GM19351 (cell line): ENCODE results near the gene SNX25.
A peak's percentile ranks its signal among the peaks of the same experiment; 100 is the strongest.

ENCODE experiments used
- ATAC-seq: cut with Tn5 transposase; IDR thresholded peaks from one replicate; pipeline ENCODE4 v1.9.1; 2021; ENCODE audit warnings: mild to moderate bottlenecking, moderate library complexity; ENCODE audit not compliant: unreplicated experiment

Gene SNX25

DNA sequence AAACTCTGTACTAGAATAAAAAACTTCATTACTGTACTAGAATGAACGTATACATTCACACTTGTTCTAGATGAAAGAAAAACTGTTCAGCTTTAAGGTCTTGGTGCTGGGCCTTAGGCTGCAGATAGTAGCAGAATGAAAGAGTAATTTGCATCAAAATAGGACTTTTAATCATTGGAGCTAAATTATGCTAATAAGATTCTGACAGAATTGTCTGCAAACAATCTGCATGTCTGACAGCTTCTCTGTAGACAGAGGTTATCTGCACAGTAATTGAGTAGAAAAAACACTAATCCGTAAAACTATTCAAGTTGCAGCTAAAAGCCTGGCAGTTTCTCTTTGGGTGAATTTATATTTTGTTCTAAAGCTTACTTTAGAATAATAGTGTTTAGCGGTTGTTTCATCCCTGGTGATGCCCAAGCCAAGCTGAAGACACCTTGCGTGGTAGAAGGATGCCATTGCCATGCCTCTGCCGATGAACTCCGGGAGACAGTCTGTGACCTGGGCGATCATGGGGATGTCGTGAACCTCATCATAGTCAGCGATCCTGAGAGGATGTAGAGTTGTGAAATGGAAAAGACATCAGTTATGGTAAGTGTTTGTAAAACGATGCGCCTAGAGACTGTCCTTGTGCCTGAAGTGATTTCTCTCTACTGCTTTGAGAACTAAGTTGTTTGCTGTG is 161.0 kb downstream of the SNX25 start:
- no peak for ATAC-seq

DNA sequence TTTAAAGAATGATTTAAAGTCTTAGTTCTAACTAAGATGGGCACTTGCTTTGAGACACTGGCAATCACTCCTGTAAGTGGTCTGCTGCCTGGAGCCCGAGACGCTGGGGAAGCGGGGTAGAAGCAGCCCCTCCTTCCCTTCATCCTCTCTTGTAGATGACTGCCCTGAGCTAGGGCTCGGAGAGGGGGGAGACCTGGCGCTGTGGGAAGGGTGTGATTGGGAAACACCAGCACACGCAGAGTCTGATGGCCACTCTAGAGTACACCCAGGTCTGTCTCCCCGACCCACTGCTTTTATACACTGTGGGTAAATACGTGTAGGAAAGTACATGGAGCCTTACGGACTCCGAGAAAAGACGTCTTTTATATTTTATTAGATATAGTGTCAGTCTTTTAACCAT is 162.3 kb downstream of the SNX25 start:
- no peak for ATAC-seq

- no peak for ATAC-seq
Observed at GRCh38 chr4:185374027-185374426, 164.6 kb downstream of the SNX25 start.

DNA sequence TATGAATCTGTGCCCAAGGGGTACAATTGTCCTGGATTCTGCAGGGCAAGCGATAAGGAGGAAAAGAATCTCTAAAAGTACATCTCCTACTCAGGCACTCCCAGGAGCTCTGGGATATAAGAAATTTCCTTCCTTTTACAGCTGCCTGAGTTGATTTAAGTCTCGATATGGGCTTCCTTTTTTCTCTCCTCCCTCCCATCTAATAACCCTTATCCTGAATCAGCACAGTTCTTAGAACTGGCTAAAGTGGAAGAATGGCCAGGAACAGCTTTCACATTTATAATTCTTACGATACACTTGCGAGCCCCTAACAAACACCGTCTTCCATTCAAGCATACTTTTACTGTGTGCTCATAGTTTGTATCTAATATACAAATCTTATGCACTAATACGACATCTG is 165.2 kb downstream of the SNX25 start:
- no peak for ATAC-seq

GRCh38 chr4:185378264-185378663 is 168.9 kb downstream of the SNX25 start:
- no peak for ATAC-seq

DNA sequence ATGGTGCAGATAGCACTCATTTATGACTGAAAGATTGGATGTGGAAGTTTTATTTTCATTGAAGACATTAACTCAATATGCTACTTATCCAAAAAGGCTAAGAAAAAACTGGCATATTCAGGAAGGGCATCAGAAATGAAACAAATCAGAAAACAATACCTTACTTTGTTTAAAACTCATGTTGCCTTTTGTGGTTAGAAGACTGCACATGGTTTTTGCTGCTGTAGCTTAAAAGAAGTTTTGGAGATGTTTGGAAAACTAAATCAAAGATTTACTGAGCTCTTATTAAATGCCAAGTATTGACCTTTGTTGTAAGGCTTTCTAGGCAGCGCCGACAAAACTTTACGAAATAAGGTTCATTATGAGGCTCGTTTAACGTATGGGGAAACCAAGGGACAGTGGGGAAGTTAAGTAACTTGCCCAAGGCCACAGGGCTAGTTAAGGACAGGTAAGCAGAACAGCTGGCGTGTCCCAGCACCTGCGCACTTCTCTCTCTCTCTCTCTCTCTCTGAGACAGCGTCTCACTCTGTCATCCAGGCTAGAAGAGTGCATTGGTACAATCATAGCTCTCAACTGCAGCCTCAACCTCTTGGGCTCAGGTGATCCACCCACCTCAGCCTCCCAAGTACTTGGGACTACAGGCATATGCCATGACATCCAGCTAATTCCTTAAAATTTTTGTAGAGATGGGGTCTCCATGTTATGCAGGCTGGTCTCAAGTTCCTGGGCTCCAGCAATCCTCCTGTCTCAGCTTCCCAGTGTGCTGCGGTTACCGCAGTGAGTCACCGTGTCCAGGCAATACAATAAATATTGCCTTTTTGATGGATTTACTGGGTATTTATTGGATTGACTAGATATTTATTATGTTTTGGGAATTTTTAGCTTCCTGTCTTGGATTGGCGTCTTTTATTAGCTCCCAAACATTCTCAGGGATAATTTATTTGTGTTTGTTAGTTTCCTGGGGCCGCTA is 170.2 kb downstream of the SNX25 start:
- ATAC-seq: no peak

GRCh38 chr4:185380320-185380719 is 170.9 kb downstream of the SNX25 start:
- ATAC-seq: no peak

DNA sequence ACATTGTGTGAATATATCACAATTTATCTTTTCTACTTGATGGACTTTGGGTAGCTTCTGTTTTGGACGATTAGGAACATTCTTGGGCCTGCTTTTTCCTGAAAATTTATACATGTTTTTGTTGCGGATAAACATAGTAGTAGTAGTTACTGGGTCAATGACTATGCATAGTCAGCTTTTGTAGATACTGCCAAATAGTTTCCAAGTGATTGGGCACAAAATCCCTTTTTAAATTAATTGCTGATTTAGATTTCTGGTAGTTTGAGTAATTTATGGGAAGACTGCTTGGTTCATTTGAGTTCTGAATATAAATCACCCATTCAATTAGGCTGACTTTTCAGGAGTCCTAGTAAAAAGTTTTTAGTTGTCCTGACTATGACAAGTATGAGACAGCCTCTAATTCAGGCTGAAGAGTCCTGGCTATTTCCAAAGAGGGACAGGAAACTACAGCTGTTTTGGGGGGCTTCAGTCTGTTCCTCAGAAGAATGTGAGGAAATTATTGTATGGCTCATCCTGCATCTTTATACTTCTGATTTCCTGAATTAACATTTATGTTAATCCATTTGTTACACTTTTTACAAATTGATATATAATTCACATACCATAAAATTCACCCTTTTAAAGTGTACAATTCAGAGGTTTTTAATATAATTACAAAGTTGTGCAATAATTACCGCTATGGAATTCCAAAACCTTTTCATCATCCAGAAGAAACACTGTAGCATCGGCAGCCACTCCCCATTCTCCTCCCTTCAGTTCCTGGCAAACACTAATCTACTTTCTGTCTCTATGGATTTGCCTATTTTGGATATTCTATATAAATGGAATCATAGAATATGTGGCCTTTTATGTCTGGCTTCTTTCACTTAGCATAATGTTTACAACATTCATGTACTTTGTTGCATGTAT is 172.1 kb downstream of the SNX25 start:
- ATAC-seq: no peak

DNA sequence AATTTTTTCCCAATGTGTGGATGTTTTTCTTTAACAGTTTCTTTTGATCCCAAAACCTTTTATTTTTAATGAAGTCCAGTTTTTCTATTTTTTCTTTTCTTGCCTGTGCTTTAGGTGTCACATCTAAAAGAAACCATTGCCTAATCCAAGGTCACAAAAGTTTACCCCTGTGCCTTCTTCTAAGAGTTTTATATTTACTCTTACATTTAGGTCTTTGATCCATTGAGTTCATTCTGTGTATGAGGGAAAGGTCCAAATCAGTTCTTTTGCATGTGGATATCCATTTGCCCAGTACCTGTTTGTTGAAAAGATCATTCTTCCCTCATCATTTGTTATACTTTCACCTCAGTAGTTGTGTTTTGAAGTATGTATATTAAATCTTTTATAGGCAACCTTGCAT is 173.4 kb downstream of the SNX25 start:
- no peak for ATAC-seq

- ATAC-seq: no peak
Observed at GRCh38 chr4:185383451-185383850, 174.1 kb downstream of the SNX25 start.

DNA sequence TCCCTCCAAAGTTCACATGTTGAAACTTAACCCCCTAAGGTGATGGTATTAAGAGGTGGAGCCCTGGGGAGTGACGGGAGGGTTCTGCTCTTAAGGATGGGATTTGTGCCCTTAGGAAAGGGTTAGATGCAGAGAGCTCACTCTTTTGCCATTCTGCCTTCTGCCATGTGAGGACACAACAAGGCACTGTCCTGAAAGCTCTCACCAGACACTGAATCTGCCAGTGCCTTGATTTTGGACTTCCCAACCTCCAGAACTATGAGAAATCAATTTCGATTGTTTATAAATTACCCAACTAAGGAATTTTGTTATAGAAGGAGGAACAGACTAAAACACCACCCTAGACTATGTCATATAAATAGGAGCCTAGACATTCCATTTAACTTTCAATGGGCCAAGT is 174.7 kb downstream of the SNX25 start:
- ATAC-seq: no peak

- ATAC-seq: no peak
Observed at GRCh38 chr4:185384930-185385331, 175.5 kb downstream of the SNX25 start.

- ATAC-seq: no peak
Observed at GRCh38 chr4:185387957-185388356, 178.6 kb downstream of the SNX25 start.

DNA sequence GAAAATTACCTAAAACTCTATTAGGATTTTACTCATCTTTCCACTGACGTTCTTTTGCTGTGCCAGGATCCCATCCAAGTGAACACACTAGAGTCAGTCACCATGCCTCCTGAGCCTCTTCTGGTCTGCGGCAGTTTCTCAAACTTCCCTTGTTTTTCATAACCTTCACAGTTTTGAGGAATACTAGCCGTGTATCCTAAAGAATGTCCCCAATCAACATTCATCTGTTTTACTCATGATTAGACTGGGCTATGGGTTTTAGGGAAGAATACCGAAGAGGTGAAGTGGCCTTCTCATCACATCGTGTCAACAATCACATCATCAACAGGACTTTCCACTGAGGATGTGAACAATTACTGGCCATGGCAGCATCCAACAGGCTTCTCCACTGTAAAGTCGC is 181.5 kb downstream of the SNX25 start:
- no peak for ATAC-seq

- no peak for ATAC-seq
Observed at GRCh38 chr4:185392156-185392555, 182.8 kb downstream of the SNX25 start.

GRCh38 chr4:185394568-185395237 is 185.3 kb downstream of the SNX25 start:
- no peak for ATAC-seq

GRCh38 chr4:185395238-185395955 is 186.0 kb downstream of the SNX25 start, which contains the start of gene LRP2BP:
LRP2BP (minus strand) TSS chr4:185395924; CDS start chr4:185378186, 17,738 bp downstream.
- ATAC-seq: no peak

DNA sequence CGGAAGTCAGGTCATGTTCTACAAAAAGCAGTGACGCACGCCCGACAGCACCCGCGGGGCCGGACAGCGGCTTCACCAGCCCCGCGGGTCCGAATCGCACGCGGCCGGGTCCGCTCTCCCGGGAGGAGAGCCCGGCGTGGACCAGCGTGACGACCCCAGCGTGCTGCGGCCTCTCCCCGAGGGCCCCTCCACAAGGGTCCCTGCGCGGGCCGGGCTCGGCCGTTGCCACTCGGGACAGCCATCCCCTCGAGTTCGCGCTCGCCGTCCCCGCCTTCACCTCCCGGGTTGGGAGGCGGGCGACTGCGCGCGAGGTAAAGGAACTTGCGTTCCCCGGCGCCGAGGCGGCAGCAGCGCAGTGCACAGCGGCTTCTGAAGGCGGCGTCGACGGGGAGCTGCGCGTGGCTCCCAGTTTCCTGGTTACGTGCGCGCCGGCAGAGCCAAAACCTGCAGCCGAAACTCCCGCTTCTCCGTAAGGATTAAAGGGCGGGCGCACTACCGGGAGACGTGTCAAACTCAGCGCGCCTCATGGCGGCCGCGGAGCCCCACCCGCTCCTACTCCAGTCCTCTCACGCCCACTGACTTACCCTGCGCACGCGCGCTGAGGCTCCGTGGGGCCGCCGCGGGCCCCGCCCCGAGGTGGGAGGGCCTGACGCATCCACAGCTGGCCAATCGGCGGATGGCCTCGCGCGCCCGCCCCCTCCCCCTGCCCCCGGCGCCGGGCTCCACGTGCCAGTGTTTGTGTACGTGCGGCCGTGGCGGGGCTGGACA is 186.7 kb downstream of the SNX25 start:
- peak; percentile 70 for ATAC-seq
